Activated CD4-positive, alpha-beta T cell treated with anti-CD3 and anti-CD28 coated beads for 36 hours (primary cell): ENCODE data around the gene SFMBT2. TPM values are rescaled to one million over a fixed set of nuclear protein-coding genes. Genes with fewer than 3 reads are reported as not detected.

ENCODE experiments used
- ATAC-seq: fragments of 200-7000 bp; cut with Tn5 transposase; one replicate; pipeline ENCODE4 v1.10.0; 2021; ENCODE audit warnings: mild to moderate bottlenecking, moderate library complexity
- CTCF ChIA-PET: fragments of 350-600 bp; sonication (Branson Sonifier 250); formaldehyde crosslinking; loops from one replicate; lab custom pipeline; 2021; ENCODE audit warnings: antibody characterized with exemption; lab: Charles Lee
- POLR2A ChIA-PET: fragments of 350-600 bp; sonication (Branson Sonifier 250); formaldehyde crosslinking; loops from one replicate; lab custom pipeline; 2021; ENCODE audit warnings: antibody characterized with exemption, inconsistent platforms; lab: Charles Lee
- DNase-seq: peaks from one replicate; pipeline ENCODE4 v3.0.0-alpha.2; 2020
- H3K27ac Mint-ChIP-seq: one replicate; pipeline ENCODE4 v1.8.0; 2021; ENCODE audit warnings: mixed read lengths
- H3K27me3 Mint-ChIP-seq: one replicate; pipeline ENCODE4 v1.8.0; 2021; ENCODE audit warnings: mixed read lengths
- H3K36me3 Mint-ChIP-seq: one replicate; pipeline ENCODE4 v1.8.0; 2021; ENCODE audit warnings: low read depth, mixed read lengths
- H3K4me1 Mint-ChIP-seq: one replicate; pipeline ENCODE4 v1.8.0; 2021; ENCODE audit warnings: mixed read lengths
- H3K4me3 Mint-ChIP-seq: one replicate; pipeline ENCODE4 v1.8.0; 2021; ENCODE audit warnings: mild to moderate bottlenecking, moderate library complexity, mixed read lengths
- H3K9me3 Mint-ChIP-seq: one replicate; pipeline ENCODE4 v1.8.0; 2021; ENCODE audit warnings: low read depth, mixed read lengths
- intact Hi-C, 2 experiments: fragments of 100-400 bp; cut with DNase I in 1 of 2; cut with micrococcal nuclease in 1 of 2; formaldehyde crosslinking; loops; one replicate each; pipeline versions ENCODE4 v1.14.2 to v1.15.1; 2022 to 2024; cut with DNase I, micrococcal nuclease
- total RNA-seq, 2 experiments: library from RNA; stranded (reverse); gene quantifications; one replicate each; pipeline ENCODE4 v1.2.3, GENCODE V29; 2021

Gene SFMBT2
- total RNA-seq, 2 experiments from 2014 or later = 17.6 to 18.0 TPM

DNA sequence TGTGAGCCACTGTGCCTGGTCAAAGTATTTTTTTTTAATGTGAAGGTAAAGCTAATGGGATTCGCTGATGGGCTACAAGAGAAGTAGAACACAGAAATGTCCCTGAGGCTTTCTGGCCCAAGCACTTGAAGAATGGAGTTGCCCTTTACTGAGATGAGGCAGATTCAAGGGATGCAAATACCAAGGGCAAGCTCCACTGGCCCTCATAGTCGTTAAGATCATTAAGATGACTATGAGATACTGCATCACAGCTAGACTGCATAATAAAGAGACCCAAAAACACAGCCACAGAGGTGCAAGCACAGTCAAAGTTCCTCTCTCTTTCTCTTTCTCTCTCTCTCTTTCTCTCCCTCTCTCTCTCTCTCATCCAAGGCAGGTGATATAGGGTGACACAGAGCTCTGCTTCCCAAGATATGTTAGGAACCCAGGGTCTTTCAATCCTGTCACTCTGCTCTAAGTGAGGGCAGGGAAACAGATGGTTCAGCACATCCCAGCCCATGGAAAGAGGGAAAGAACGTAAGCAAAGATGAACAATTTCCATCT is 117.4 kb downstream of the SFMBT2 start:
- ATAC-seq (no peak), DNase-seq (no peak)
- Mint-ChIP-seq H3K4me3 (no peak overlapping the region), H3K27ac (no peak overlapping the region), H3K27me3 (no peaks in the 10 kb centered on the region), H3K36me3 (peaks cover 17% of the 10 kb centered on the region), H3K9me3 (no peaks in the 10 kb centered on the region), H3K4me1 (peaks cover 64% of the 10 kb centered on the region)
- intact Hi-C loops = no loop called here
- ChIA-PET POLR2A (no interaction called here), CTCF (interaction anchor here (1.0 kb wide), 1 partner anchor 12 kb away, joined by 3 read pairs; no protein-coding TSS in a partner anchor)

DNA sequence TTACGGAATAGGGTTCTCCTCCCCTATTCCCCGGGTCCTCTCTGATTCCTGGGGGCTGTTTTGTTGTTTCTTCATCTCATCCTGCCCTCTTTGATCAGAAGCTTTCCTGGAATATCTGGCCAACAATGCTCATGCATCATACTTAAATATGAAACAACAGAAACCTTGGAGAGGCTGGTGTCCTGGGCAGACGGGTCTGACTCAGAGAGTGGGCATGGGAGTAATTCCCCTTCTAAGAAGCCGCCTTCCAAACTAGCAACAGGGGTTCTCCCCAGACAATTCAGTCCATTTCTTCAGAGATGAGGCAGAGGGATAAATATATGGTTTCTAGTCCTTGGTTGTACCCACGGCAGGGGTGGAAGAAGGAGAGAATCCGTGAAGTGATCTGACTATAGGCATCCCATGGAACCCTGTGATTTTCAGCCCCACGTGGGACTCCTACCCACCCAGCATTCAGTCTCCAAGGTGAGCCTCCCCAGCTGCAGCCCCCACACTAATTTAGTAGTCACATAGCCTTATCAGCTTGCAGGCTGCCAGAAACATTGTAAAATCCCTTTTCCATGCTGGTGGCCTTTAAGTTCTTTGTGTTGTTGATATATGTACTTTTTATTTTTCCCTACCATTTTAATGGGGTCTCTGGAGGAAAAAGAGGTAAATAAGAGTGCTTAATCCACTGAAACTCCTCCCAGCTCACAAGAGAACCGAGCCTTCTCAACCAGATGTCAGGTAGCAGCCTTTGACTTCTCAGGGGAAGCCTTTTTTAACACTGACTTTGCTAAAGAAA is 119.2 kb downstream of the SFMBT2 start:
- Mint-ChIP-seq H3K27ac (no peak overlapping the region), H3K4me1 (peaks cover 58% of the 10 kb centered on the region), H3K27me3 (no peaks in the 10 kb centered on the region), H3K36me3 (peaks cover 12% of the 10 kb centered on the region), H3K9me3 (no peaks in the 10 kb centered on the region), H3K4me3 (no peak overlapping the region)
- intact Hi-C loops = no loop called here
- CTCF ChIA-PET = no interaction called here
- ATAC-seq (no peak), DNase-seq (no peak)
- POLR2A ChIA-PET = interaction anchor here (0.6 kb wide), 1 partner anchor 459 kb away, joined by 4 read pairs; no protein-coding TSS in a partner anchor

DNA sequence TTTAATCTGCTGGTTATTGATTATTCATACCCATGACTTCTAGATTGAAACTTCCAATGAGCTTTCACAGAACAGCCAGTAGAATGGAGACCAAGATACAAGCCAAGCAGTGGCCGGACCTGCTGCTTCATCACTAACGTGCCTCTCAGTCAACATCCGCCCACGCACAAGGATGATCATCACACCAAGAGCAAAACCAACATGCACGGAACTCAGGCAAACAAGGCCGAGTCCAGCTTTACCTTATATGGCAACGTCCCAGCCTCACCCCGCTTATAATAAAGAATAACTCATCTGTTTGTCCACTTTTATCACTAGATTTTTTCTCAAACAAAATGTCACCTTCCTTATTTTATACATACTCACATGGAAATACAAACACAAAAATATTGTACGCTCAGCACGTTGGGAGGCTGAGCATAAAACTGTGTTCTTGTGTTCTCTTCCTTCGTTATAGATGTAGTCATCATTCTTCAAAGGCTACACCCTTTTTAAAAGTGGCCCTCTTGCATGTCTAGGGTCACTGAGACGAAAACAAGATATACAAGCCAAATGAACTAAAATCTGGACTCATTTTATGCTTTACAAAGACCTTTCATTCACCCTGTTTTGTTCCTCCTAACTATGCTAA is 122.7 kb downstream of the SFMBT2 start:
- no peak for ATAC-seq
- ChIA-PET POLR2A (no interaction called here), CTCF (interaction anchor here (1.2 to 1.4 kb wide), 2 partner anchors 13 to 29 kb away, joined by 3 to 4 read pairs; no protein-coding TSS in a partner anchor)
- no peaks in the 10 kb centered on the region for H3K9me3 Mint-ChIP-seq
- H3K27me3 Mint-ChIP-seq = no peaks in the 10 kb centered on the region
- intact Hi-C loops = no loop called here
- H3K4me1 Mint-ChIP-seq = peaks cover 47% of the 10 kb centered on the region
- no peak overlapping the region for H3K27ac Mint-ChIP-seq
- H3K4me3 Mint-ChIP-seq = no peak overlapping the region
- H3K36me3 Mint-ChIP-seq = peaks cover 22% of the 10 kb centered on the region
- DNase-seq = peak; percentile 45

DNA sequence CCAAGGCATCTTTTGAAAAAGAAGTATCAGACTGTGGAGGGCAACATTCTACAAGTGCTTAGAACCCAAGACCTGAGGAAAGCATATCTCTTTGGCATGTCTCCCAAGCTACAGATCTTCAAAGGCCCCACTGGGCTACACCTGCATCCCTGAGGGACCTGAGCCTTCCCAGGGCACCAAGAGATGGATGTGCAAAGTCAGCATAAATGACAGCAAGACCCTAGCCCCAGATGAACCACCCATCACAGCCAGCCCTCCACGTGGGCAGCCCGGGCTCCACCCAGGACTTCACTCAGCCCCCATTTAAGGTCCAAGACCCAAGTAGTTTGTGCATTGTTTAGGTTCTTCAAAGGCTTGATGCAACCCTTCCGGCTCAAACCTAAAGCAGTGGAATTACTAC is 123.5 kb downstream of the SFMBT2 start:
- Mint-ChIP-seq H3K36me3 (peaks cover 24% of the 10 kb centered on the region), H3K27me3 (no peaks in the 10 kb centered on the region), H3K4me1 (peaks cover 43% of the 10 kb centered on the region), H3K27ac (no peak overlapping the region), H3K9me3 (no peaks in the 10 kb centered on the region), H3K4me3 (no peak overlapping the region)
- no peak for DNase-seq
- intact Hi-C loops = no loop called here
- ATAC-seq = no peak
- POLR2A ChIA-PET = no interaction called here
- CTCF ChIA-PET = interaction anchor here (0.7 kb wide), 1 partner anchor 198 kb away, joined by 3 read pairs; no protein-coding TSS in a partner anchor

DNA sequence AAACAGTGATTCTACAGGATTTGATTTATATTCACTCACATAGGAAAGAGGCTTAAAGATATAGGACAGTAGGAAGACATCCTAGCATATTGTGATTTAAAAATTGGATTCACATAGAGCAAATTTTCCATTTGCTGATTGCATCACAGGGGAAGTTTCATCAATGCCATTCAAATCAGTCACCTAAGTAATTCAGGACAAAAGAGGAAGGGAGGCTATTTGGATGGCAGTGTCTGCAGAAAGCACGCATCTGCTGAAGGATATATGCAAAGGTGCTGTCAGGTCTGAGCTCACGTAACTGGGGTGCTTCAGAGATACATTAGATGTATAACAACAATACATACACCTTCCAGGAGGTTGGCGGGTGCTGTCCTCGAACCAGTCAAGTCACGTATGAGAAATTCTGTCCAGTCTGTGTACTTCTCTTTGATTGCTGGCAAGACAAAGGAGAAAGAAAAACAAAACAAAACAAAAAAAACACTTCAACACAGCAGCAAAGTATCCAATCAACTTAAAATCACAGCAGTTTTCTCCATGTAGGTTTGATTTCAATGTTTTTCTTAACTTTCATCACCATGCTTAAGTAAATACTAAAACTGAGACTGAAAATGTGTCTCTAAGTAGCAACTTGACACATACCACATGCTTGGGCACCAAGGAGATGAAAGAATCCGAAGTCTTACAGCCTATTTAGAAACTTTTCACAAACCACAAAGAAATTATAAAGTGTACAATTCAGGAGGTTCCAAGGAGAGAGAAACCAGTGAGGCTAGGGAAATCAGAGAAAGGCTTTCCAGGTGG is 125.1 kb downstream of the SFMBT2 start:
- POLR2A ChIA-PET = no interaction called here
- H3K4me3 Mint-ChIP-seq = no peak overlapping the region
- DNase-seq (no peak), ATAC-seq (peak; percentile 61)
- H3K27me3 Mint-ChIP-seq = no peaks in the 10 kb centered on the region
- H3K27ac Mint-ChIP-seq = peak overlapping the region; percentile 29
- CTCF ChIA-PET = no interaction called here
- peaks cover 25% of the 10 kb centered on the region for H3K36me3 Mint-ChIP-seq
- intact Hi-C loops = no loop called here
- peaks cover 32% of the 10 kb centered on the region for H3K4me1 Mint-ChIP-seq
- no peaks in the 10 kb centered on the region for H3K9me3 Mint-ChIP-seq

DNA sequence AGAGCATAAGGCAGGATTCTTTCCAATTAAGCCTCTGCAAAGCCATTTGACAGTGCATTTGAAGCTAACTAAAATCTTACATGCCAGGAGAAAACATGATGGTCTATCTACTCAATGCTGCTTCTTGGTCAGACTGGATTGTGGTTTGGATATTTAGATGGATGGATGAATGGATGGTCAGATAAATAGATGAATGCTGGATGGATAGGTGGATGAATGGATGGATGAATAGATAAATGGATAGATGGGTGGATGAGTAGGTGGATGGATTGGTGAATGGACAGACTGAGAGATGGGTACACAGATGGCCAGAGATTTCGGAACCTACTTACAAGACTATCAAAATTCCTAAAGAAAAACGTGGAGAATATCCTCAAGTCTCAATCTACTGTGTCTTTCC is 127.6 kb downstream of the SFMBT2 start:
- intact Hi-C loops = no loop called here
- no peak overlapping the region for H3K4me3 Mint-ChIP-seq
- H3K4me1 Mint-ChIP-seq = peaks cover 29% of the 10 kb centered on the region
- H3K9me3 Mint-ChIP-seq = no peaks in the 10 kb centered on the region
- H3K36me3 Mint-ChIP-seq = peaks cover 32% of the 10 kb centered on the region
- DNase-seq (no peak), ATAC-seq (no peak)
- H3K27ac Mint-ChIP-seq = no peak overlapping the region
- H3K27me3 Mint-ChIP-seq = no peaks in the 10 kb centered on the region
- CTCF ChIA-PET = no interaction called here
- POLR2A ChIA-PET = no interaction called here

DNA sequence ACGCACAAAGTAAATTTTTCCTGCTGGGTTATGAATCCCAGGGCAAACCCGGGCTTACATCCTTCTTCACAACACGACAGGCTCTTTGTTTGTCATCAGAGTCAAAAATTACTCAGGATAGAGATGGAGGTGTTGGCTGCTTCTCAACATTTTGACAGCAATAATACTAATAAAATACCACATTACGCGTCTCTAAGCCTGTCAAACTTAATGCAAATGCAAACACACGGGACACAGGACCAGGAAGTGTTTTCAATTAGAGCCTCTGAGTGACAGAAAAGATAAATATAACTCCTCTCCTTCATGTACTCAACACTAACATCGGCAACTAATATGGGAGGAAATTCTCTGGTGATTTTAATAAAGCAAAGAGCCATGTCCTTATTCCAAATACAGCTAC is 128.4 kb downstream of the SFMBT2 start:
- H3K27me3 Mint-ChIP-seq = no peaks in the 10 kb centered on the region
- H3K9me3 Mint-ChIP-seq = no peaks in the 10 kb centered on the region
- intact Hi-C loops = no loop called here
- CTCF ChIA-PET = no interaction called here
- H3K4me3 Mint-ChIP-seq = no peak overlapping the region
- no peak for DNase-seq
- POLR2A ChIA-PET = no interaction called here
- peaks cover 31% of the 10 kb centered on the region for H3K4me1 Mint-ChIP-seq
- ATAC-seq = no peak
- no peak overlapping the region for H3K27ac Mint-ChIP-seq
- H3K36me3 Mint-ChIP-seq = peaks cover 35% of the 10 kb centered on the region

DNA sequence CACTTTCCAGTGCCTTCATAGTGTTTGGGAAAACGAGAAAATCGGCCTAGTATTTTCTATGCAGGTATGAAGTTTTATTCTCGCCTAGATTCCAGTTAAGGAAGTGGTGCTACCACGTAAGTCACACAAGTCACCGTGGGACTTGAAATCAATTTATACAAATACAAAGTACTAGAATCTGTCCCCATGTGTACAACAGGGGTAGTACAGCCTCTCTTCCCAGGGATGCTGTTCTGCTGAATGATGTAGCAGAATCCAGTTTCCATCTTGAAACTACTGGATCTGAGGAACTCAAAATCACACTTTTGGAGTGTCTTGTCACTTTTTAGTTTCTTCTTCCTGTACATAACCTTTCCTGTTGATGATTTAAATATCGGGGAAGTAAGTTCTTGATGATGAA is 129.4 kb downstream of the SFMBT2 start:
- POLR2A ChIA-PET = no interaction called here
- no peak overlapping the region for H3K4me3 Mint-ChIP-seq
- CTCF ChIA-PET = interaction anchor here (0.9 kb wide), 1 partner anchor 12 kb away, joined by 3 read pairs; no protein-coding TSS in a partner anchor
- ATAC-seq = no peak
- intact Hi-C loops = no loop called here
- peaks cover 33% of the 10 kb centered on the region for H3K4me1 Mint-ChIP-seq
- no peaks in the 10 kb centered on the region for H3K27me3 Mint-ChIP-seq
- DNase-seq = no peak
- peaks cover 39% of the 10 kb centered on the region for H3K36me3 Mint-ChIP-seq
- H3K27ac Mint-ChIP-seq = no peak overlapping the region
- no peaks in the 10 kb centered on the region for H3K9me3 Mint-ChIP-seq

DNA sequence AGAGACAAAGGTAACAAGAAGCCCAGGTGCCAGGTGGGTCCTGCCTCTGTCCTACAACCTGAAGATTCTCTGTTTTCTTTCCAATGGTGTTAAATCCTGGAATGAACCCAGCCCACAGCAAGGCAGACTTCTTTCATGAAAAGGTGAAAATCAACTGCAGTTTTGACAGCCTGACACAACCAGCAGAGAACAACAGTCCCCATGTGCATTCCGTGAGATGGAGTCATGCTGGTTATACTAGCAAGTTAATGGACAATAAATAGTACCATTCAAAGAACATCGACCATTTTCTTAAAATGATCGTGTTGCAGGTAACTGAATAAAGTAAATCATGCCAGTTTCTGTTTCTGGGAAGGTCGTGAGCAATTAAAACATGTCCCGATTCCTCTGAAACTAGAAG is 131.5 kb downstream of the SFMBT2 start:
- intact Hi-C loops = no loop called here
- ChIA-PET POLR2A (no interaction called here), CTCF (interaction anchor here (1.6 kb wide), 1 partner anchor 12 kb away, joined by 3 read pairs; no protein-coding TSS in a partner anchor)
- no peaks in the 10 kb centered on the region for H3K9me3 Mint-ChIP-seq
- DNase-seq (no peak), ATAC-seq (no peak)
- H3K27me3 Mint-ChIP-seq = no peaks in the 10 kb centered on the region
- H3K27ac Mint-ChIP-seq = no peak overlapping the region
- peaks cover 39% of the 10 kb centered on the region for H3K4me1 Mint-ChIP-seq
- peaks cover 42% of the 10 kb centered on the region for H3K36me3 Mint-ChIP-seq
- H3K4me3 Mint-ChIP-seq = no peak overlapping the region

DNA sequence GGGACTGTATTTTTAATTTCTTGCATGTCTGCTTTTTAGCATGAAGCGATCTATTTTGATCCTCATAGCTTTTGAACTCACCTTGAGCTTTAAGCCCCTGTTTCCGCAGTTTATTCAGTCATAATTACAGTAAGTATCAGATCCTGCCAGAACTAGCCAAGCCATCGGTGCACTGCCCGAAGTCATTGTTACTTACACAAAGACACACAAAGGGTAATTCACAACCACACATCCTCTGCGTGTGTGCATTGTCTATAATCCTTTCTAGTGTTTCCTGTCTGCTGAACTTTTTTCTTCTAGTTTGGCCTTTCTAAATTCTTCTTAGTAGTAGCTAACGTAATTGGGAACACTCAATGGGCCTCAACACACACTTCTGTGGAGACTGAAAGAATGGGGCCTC is 133.0 kb downstream of the SFMBT2 start:
- ATAC-seq (no peak), DNase-seq (no peak)
- ChIA-PET CTCF (interaction anchor here (0.7 to 1.6 kb wide), 4 partner anchors 11 to 144 kb away, joined by 3 to 5 read pairs (median 3); no protein-coding TSS in a partner anchor), POLR2A (no interaction called here)
- H3K4me3 Mint-ChIP-seq = no peak overlapping the region
- H3K36me3 Mint-ChIP-seq = peaks cover 48% of the 10 kb centered on the region
- H3K4me1 Mint-ChIP-seq = peaks cover 51% of the 10 kb centered on the region
- intact Hi-C loops = no loop called here
- H3K9me3 Mint-ChIP-seq = no peaks in the 10 kb centered on the region
- no peaks in the 10 kb centered on the region for H3K27me3 Mint-ChIP-seq
- H3K27ac Mint-ChIP-seq = peak overlapping the region; percentile 22

DNA sequence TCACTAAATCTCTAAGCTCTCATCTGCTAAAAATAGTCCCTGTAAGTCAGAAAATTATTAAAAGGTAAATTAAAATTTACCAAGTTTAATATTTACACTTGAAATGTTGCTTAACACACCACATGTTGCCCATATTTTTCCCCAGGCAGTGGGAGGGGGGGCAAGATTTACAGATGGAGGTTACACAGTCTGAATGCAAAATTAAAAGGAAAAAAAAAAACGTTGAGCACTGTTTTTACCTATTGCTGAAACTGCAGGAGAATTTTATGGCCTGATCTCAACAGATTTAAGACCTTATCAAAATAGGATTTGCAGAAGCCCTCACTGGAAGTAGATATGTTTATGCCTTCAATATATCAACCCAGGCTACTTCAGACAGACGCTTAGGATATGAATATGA is 133.4 kb downstream of the SFMBT2 start:
- H3K4me1 Mint-ChIP-seq = peaks cover 54% of the 10 kb centered on the region
- no peak for ATAC-seq
- no peaks in the 10 kb centered on the region for H3K27me3 Mint-ChIP-seq
- CTCF ChIA-PET = interaction anchor here (1.3 kb wide), 1 partner anchor 144 kb away, joined by 5 read pairs; no protein-coding TSS in a partner anchor
- intact Hi-C loops = no loop called here
- DNase-seq = no peak
- peaks cover 48% of the 10 kb centered on the region for H3K36me3 Mint-ChIP-seq
- no peaks in the 10 kb centered on the region for H3K9me3 Mint-ChIP-seq
- no peak overlapping the region for H3K4me3 Mint-ChIP-seq
- POLR2A ChIA-PET = no interaction called here
- H3K27ac Mint-ChIP-seq = no peak overlapping the region
